Heart left ventricle (tissue), 16 donors: Measurements from ENCODE around the gene IFNGR1. TPM values are rescaled to one million over a fixed set of nuclear protein-coding genes. Genes with fewer than 3 reads are reported as not detected.
A peak's percentile ranks its signal among the peaks of the same experiment; 100 is the strongest.

ENCODE experiments used
- ATAC-seq, 4 donors: fragments of 200-7000 bp; cut with Tn5 transposase; one replicate each; pipeline ENCODE4 v1.9.1; 2020 to 2022; ENCODE audit warnings: moderate library complexity in 4 of 4, mild to moderate bottlenecking in 3 of 4, moderate number of reproducible peaks in 1 of 4
- DNase-seq, 5 donors: peaks; one replicate each; pipeline ENCODE4 v3.0.0-alpha.2; 2020
- H3K27ac ChIP-seq, 12 donors: fragments of 200-600 bp; sonication (generic) in 4 of 12; one replicate each; pipeline versions ENCODE4 v1.5.0 to v1.8.0; 2016 to 2022; ENCODE audit warnings: mild to moderate bottlenecking in 2 of 12
- H3K27me3 ChIP-seq, 9 donors: fragments of 200-600 bp; sonication (generic) in 2 of 9; one replicate each; pipeline versions ENCODE4 v1.5.1 to v1.8.0; 2016 to 2022; ENCODE audit warnings: mild to moderate bottlenecking in 3 of 9
- H3K36me3 ChIP-seq, 9 donors: fragments of 200-600 bp; sonication (generic) in 2 of 9; one replicate each; pipeline versions ENCODE4 v1.5.0 to v1.8.0; 2018 to 2022; ENCODE audit warnings: mild to moderate bottlenecking in 2 of 9
- H3K4me1 ChIP-seq, 12 donors: fragments of 200-600 bp; sonication (generic) in 4 of 12; one replicate each; pipeline versions ENCODE4 v1.5.0 to v1.8.0; 2016 to 2022; ENCODE audit warnings: mild to moderate bottlenecking in 3 of 12
- H3K4me3 ChIP-seq, 12 donors: fragments of 200-600 bp; sonication (generic) in 4 of 12; one replicate each; pipeline versions ENCODE4 v1.5.0 to v1.8.0; 2017 to 2022; ENCODE audit warnings: mild to moderate bottlenecking in 9 of 12, moderate library complexity in 4 of 12
- H3K9me3 ChIP-seq, 12 donors: fragments of 200-600 bp; sonication (generic) in 4 of 12; one replicate each; pipeline versions ENCODE4 v1.5.0 to v1.8.0; 2016 to 2022; ENCODE audit warnings: mild to moderate bottlenecking in 1 of 12
- CTCF ChIP-seq, 12 donors: fragments of 200-600 bp; sonication (generic) in 4 of 12; IDR thresholded peaks; one replicate each; pipeline versions ENCODE4 v1.5.0 to v1.8.0; 2018 to 2022; ENCODE audit warnings: antibody characterized with exemption in 12 of 12, mild to moderate bottlenecking in 5 of 12
- POLR2A ChIP-seq, 2 donors: fragments of 450-650 bp; IDR thresholded peaks; one replicate each; pipeline ENCODE4 v1.6.1; 2017; ENCODE audit warnings: antibody characterized with exemption in 2 of 2, mild to moderate bottlenecking in 2 of 2, moderate library complexity in 2 of 2
- WGBS, 4 donors: extraction: QIAGEN DNeasy Blood & Tissue Kit in 2 of 4; methylation state at CpG; one replicate each; pipeline versions ENCODE4 v1.1.5 to v1.1.7; 2013 to 2018; 5-methylcytosine and 5-hydroxymethylcytosine counted together
- intact Hi-C, 10 donors: fragments of 100-400 bp; cut with DNase I; formaldehyde crosslinking; loops; one replicate each; pipeline versions ENCODE4 v1.11.1 to v1.14.2; 2022
- polyA plus RNA-seq, 2 donors: library from polyadenylated mRNA; stranded (reverse); fragments of 200-250 nt; gene quantifications; one replicate each; pipeline ENCODE4 v1.2.3, GENCODE V29; 2013
- total RNA-seq, 9 donors: library from RNA; depleted of rRNA in 2 of 9; stranded (reverse); fragments of >200 nt in 2 of 9; fragmentation: NEBNext Ultra II Directional in 3 of 9; extraction: Animal tissue kit (Norgen Biotek cat#: 25700) in 3 of 9; gene quantifications; one replicate each; pipeline versions ENCODE4 v1.1.0 to v1.2.4, GENCODE V29; 2016 to 2023
- donor health status: ischemic (EF 13 %, LVEDD 7.1; RV severe dilation, severe dysfunction).
- donor health status: healthy with polysubstance abuse.
- donor health status: DM: no; HTN: yes; CAD: no.
- donor health status: DM: no; HTN: no; CAD: no.
- donor health status: ischemic (EF 25% LVEDD 6.9; RV normal size, moderate dysfunction).
- donor health status: ischemic (EF 25% LVEDD 5.7; RV mildly dilated, moderate dysfunction).
- donor health status: healthy.
- donor health status: DM: yes; HTN: yes; CAD: no.
- donor health status: ischemic (EF 35%, LVEDD 5.7; RV mildly dilated, moderate dysfunction).
- donor health status: nonischemic (EF 11% LVEDD 7.7; RV severe dilation, severe dysfunction).
- donor health status: DM: yes; HTN: yes; CAD: no.
- donor health status: PGD.
- donor health status: ischemic (EF 29% LVEDD 5.4; RV normal size, mild dysfunction).
- donor health status: nonischemic (EF 23%, LVEDD 6.1; RV moderate dilation, normal function).

The IFNGR1 gene
- total and polyA plus RNA-seq, 11 donors = 68.6 to 152 (median 79.2) TPM

- ATAC-seq (no peak), DNase-seq (no peak)
- Histone ChIP-seq H3K9me3 (peaks cover 0 to 2% (median 0%) of the 10 kb centered on the region in 12 donors), H3K4me1 (peaks cover 0 to 50% (median 21%) of the 10 kb centered on the region in 12 donors), H3K27me3 (no peaks in the 10 kb centered on the region), H3K4me3 (no peak overlapping the region), H3K36me3 (peaks cover 0 to 88% (median 77%) of the 10 kb centered on the region in 9 donors), H3K27ac (no peak overlapping the region)
- 89 to 96% (median 94%) methylated on average over 2 of the region's 2 CpGs for WGBS, 4 donors
- TF ChIP-seq POLR2A (IDR thresholded peaks at IDR 0.05) (no peak), CTCF (IDR thresholded peaks at IDR 0.05) (no peak)
- intact Hi-C loops = loop anchor here in 8 of 10 donors (5.0 to 10.0 kb wide), 3 partner anchors 106 to 111 kb away; no protein-coding TSS in a partner anchor
Observed at GRCh38 chr6:137203256-137203655, 15.9 kb downstream of the IFNGR1 start.

- TF ChIP-seq CTCF (IDR thresholded peaks at IDR 0.05) (peak; percentile 20 to 61 (median 50)), POLR2A (IDR thresholded peaks at IDR 0.05) (no peak)
- Histone ChIP-seq H3K4me1 (peaks cover 0 to 44% (median 14%) of the 10 kb centered on the region in 12 donors), H3K36me3 (peaks cover 0 to 94% (median 88%) of the 10 kb centered on the region in 9 donors), H3K9me3 (no peaks in the 10 kb centered on the region), H3K27me3 (no peaks in the 10 kb centered on the region), H3K27ac (no peak overlapping the region), H3K4me3 (no peak overlapping the region)
- WGBS, 4 donors = 70 to 86% (median 76%) methylated on average over 6 of the region's 6 CpGs
- intact Hi-C loops = loop anchor here in 8 of 10 donors (5.0 to 10.0 kb wide), 3 partner anchors 105 to 110 kb away; no protein-coding TSS in a partner anchor
- peak in 3 of 5 donors; percentile 27 to 38 (median 33) for DNase-seq
- peak; percentile 68 to 83 (median 77) for ATAC-seq
Observed at GRCh38 chr6:137202078-137202477, 17.1 kb downstream of the IFNGR1 start.

- peaks cover 0 to 96% (median 92%) of the 10 kb centered on the region in 9 donors for H3K36me3 ChIP-seq
- WGBS, 4 donors = 87 to 100% (median 95%) methylated on average over 1 of the region's 1 CpG
- intact Hi-C loops = loop anchor here in 8 of 10 donors (5.0 to 10.0 kb wide), 3 partner anchors 104 to 109 kb away; no protein-coding TSS in a partner anchor
- no peak overlapping the region for H3K27ac ChIP-seq
- no peak for ATAC-seq
- no peak for DNase-seq
- no peaks in the 10 kb centered on the region for H3K27me3 ChIP-seq
- TF ChIP-seq POLR2A (IDR thresholded peaks at IDR 0.05) (no peak), CTCF (IDR thresholded peaks at IDR 0.05) (no peak)
- no peaks in the 10 kb centered on the region for H3K9me3 ChIP-seq
- no peak overlapping the region for H3K4me3 ChIP-seq
- H3K4me1 ChIP-seq = peaks cover 0 to 40% (median 7%) of the 10 kb centered on the region in 12 donors
Observed at GRCh38 chr6:137201006-137201405, 18.2 kb downstream of the IFNGR1 start.

- Histone ChIP-seq H3K4me1 (peaks cover 0 to 39% (median 5%) of the 10 kb centered on the region in 12 donors), H3K27me3 (no peaks in the 10 kb centered on the region), H3K4me3 (no peak overlapping the region), H3K36me3 (peaks cover 0 to 89% (median 85%) of the 10 kb centered on the region in 9 donors), H3K9me3 (no peaks in the 10 kb centered on the region), H3K27ac (no peak overlapping the region)
- DNase-seq (no peak), ATAC-seq (no peak)
- TF ChIP-seq CTCF (IDR thresholded peaks at IDR 0.05) = no peak
- TF ChIP-seq POLR2A (IDR thresholded peaks at IDR 0.05) = no peak
- intact Hi-C loops = loop anchor here in 8 of 10 donors (5.0 to 10.0 kb wide), 3 partner anchors 103 to 108 kb away; no protein-coding TSS in a partner anchor
- 86 to 95% (median 91%) methylated on average over 4 of the region's 4 CpGs for WGBS, 4 donors
Observed at GRCh38 chr6:137200288-137200687, 18.9 kb downstream of the IFNGR1 start.
